Fibroblast of skin of right quadriceps (primary cell): ENCODE results near the gene SQSTM1.
"Not testable (repeated sequence)": the region's sequence is repeated elsewhere in the genome, so short reads cannot be mapped to it uniquely, and the experiment has no call there.

ENCODE experiments used
- DNase-seq: peaks from one replicate; pipeline ENCODE4 v3.0.0-alpha.2; 2013

Gene SQSTM1

DNA sequence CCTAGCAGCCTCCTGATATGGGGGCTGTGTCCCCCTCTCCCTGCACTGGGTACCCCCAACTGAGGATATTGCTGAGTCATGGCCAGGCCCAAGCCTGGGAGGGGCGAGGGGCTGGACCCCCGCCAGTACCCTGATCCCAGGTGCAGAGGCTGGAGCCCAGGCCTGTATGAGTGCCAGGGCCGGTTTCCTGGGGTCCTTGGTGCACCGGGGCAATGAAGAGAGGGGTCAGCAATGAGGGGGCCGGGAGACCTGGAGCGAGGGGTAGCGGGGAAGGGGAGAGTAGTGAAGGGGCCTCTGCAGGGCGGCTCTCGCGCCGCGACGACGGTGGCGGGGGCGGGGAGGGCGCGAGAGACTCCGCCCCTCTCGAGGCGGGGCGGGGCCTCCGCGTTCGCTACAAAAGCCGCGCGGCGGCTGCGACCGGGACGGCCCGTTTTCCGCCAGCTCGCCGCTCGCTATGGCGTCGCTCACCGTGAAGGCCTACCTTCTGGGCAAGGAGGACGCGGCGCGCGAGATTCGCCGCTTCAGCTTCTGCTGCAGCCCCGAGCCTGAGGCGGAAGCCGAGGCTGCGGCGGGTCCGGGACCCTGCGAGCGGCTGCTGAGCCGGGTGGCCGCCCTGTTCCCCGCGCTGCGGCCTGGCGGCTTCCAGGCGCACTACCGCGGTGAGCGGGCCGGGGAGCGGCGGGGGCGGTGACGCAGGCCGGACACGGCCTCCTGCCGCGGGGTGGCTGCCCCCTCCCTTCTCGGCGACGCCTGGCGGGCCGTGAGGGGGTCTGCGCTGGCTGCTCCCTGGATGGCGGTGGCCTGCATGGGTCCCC is at the start of gene SQSTM1:
TSS of gene SQSTM1 (plus strand) at position 423 of the 815 bp plus-strand sequence. CDS start at position 455, 32 bp downstream.
- DNase-seq = peak; percentile 78

DNA sequence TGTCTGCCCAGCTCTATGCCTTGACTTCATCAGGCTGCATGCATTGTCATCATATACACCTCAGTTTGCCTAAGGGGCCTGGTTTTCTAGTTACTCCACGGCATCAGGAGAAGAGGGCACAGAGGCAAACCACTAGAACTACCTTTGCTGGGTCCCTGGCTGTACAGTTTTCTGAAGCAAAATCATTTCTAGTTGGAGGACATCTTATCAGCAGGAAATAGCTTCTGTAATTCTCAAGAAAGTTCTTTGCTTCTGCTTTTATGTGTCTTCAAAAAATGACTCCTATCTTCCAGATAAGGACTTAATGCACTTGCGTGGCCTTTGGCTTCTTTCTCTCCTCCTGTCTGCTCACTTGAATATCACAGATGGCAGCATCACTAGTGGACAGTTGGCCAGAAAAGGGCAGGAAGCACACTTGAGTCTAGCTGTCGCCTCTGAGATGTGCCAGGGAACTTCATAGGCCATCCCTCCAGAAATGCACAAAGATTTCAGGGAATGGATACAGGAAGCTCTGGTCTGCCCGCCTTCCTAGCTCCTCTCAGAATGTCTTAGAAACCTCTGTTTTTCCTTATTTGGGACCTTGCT is 49.3 kb upstream of the SQSTM1 start:
- no peak for DNase-seq

DNA sequence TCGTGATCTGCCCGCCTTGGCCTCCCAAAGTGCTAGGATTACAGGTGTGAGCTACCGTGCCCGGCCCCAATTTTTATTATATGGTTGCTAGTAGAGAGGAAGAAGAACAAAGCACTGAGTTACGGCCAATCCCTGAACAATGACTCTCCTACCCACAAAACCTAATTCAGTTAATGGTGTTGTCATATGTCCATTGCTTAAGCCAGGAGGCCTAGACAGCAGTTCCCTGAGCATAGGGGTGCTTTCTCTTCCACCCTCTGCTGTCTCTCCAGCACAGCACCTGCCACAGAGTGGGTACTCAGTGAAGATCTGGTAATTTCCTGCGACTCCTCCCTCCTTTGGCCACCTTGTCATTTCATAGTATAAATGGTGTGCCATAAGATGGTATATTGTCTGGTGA is 48.4 kb upstream of the SQSTM1 start:
- no peak for DNase-seq

DNA sequence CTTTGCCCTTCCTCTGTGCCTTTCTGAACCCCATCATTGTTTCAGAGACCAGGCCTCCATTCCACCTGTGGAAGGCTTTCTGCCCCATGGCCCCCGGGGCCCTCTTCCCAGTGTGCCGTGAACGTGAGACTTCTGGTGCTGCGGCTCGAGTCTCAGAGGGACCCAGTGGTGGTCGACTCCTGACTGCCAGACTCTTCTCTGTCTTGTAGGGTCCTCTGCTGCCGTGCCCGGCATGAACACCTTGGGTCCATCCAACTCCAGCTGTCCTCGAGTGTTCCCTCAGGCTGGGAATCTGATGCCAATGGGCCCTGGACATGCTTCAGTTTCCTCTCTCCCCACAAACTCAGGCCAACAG is 47.0 kb upstream of the SQSTM1 start:
- DNase-seq = no peak

DNA sequence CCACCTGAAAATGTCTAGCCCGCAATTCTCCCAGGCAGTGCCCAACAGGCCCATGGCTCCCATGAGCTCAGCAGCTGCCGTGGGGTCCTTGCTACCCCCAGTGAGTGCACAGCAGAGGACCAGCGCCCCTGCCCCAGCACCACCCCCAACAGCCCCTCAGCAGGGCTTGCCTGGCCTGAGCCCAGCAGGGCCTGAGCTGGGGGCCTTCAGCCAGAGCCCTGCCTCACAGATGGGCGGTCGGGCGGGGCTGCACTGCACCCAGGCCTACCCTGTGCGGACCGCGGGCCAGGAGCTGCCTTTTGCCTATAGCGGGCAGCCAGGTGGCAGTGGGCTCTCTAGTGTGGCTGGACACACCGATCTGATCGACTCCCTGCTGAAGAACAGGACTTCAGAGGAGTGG is 46.3 kb upstream of the SQSTM1 start:
- DNase-seq = no peak

DNA sequence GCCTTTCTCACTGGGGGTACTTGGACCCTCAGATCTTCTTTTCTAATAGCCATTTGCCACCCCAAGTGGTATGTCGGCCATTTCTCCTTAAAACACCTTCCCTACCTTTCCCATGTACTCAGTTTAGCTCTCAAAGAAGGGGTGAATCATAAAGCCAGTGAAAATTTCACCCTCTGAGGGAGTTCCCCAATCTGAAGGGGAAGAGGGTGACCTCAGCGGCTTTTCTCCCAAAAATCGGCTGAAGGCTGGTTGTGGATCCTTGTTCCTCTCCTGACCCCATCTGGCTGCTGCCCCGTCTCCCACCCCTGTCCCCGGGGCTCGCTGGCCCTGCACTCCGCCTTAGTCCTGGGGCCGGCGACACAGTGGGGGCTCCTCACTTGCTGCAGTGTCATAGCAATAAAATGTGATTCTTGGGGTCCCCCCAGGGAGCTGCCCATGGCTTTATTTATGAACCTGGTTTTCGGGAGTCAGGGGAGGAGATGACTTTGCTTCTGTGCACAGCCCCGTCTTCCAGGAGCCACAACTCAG is 44.2 kb upstream of the SQSTM1 start:
- no peak for DNase-seq

DNA sequence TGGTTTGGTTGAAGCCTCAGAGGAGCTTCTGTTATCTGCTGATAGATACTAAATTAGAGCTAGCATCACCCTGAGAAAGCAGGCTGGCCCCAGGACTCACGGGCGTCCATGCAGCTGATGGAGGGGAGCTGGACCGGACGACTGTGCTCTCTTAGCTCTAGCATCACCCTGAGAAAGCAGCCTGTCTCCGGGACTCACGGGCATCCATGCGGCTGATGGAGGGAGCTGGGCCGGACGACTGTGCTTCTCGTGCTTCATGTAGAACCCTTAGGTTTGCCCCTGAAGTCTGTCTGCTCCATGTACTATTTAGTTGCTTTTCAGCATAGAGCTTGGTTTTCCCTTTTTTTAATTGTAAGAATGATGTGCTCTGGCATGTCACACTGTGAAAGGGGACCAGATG is 43.2 kb upstream of the SQSTM1 start:
- DNase-seq = no peak

DNA sequence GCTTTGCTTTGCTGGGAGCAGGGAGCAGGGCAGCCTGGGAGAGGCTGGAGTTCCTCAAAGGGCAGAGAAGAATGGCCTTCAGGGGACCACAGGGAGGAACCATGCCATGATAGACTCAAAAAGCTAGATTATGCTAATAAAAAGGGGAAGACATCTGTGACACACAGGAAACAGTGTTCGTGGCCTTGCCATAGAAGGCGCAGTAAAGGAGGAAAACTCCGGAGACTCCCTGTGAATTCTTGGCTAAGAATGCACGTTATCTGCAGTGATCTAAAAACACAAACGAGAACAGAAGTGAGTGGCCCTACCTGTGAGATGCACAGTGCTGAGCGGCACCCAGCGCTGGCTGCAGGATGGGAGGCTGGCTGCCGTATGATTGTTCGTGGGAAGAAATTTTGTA is 42.8 kb upstream of the SQSTM1 start:
- DNase-seq = no peak

DNA sequence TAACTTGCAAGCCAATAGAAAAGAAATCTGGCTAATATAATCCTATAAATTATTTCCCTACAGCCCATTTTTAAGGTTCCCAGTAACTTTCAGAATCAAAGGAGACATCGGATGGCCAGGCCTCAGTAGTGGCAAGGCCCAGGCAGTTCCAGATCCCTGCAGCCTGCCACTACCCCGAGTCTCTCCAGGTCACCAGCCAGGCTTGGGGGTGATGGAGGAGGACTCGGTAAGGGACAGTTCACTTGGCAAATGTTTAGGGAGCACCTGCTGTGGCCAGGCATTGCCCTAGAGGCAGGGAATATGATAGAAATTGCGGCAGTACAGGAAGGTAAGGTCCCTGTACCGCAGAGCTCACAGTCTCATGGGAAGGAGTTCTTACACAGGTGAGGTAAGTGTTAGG is 42.1 kb upstream of the SQSTM1 start:
- no peak for DNase-seq

DNA sequence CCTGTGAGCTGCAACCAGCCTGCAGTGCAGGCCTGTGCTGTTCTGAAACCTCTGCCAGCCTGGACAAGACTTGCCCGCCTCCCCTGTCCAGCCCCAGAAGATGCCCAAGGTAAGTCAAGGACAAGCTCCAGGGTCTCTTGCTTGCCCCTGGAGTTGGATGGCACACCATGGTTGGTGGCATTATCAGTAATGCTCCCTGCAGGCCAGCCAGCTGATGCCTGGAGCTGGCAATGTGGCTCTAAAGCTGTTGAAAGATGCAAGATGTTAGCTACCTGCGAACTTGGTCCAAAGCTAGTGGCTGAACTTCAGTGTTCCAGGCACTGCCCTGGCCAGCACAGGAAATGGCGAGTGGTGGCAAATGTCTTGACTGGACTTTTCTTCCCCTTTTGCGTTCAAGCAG is 40.9 kb upstream of the SQSTM1 start:
- DNase-seq = no peak

DNA sequence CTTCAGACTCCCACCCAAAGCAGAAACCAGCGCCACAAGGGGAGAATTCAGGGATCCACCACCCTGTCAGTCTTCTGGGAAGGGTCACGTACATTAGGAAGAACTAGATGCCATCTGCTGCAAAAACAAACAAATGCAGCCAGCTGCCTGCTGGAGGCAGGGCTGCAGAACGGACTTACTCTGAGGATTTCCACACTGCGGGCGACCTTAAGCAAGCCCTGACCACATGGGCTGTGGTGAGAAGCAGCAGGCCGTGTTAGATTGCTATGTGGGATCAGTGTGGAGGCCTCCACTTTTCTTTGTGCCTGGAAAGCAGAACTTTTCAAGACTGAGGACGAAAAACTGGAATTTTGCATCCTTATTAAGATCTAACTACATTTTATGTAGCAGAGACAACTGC is 40.3 kb upstream of the SQSTM1 start:
- DNase-seq = no peak

DNA sequence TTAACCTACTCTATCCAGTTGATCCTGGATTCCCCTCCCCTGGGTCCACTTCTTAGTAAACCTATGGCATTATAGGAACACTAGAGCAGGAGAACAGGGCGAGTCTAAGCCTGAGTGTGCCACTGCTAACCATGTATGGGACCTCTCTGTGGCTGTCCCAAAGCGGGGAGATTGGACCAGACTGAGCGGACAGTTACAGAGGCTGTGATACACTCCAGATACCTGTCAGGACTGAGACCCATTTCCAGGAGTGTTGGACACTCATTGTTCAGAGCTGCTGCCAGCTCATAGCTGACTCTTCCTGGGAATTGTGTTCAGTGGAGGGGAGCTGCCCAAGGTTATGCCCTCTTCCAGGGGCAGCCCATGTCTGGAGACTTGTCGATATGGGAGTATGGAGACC is 38.9 kb upstream of the SQSTM1 start:
- DNase-seq = no peak

DNA sequence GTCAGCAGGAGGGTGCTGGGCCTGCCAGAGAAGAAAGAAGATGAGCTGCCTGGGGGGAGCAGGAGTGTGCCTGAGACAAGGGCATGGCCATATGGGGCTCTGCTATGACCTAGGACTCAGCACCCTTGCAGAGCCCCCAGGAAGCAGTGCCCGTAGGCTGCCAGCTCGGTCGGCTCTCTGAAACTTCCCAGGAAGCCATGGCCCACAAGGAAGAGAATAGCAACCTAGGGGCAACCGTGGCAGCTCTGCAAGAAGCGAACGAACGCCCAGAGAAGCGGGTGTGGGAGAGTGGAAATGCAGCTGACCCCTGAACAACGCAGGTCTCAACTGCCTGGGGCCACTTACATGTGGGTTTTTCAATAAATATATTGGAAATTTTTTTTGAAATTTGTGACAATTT is 37.6 kb upstream of the SQSTM1 start:
- DNase-seq = no peak

DNA sequence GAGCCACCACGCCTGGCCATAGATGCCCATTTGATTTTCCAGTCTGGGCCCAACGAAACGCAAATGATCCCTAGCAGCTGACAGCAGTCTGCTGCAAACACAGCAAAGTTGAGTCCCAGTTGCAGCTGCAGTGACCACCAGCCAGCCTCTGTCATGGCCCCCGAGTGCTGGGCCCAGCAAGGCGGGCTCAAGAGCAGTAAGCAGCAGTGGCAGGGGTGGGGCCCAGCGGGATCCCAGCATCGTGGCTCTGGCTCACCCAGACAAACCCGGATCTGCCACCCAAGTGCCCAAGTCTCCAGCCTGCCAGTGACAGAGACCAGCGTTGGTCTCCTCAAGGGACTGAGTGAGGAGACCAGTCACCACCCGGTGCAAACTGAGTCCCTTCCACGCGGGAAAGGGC is 33.8 kb upstream of the SQSTM1 start:
- no peak for DNase-seq

DNA sequence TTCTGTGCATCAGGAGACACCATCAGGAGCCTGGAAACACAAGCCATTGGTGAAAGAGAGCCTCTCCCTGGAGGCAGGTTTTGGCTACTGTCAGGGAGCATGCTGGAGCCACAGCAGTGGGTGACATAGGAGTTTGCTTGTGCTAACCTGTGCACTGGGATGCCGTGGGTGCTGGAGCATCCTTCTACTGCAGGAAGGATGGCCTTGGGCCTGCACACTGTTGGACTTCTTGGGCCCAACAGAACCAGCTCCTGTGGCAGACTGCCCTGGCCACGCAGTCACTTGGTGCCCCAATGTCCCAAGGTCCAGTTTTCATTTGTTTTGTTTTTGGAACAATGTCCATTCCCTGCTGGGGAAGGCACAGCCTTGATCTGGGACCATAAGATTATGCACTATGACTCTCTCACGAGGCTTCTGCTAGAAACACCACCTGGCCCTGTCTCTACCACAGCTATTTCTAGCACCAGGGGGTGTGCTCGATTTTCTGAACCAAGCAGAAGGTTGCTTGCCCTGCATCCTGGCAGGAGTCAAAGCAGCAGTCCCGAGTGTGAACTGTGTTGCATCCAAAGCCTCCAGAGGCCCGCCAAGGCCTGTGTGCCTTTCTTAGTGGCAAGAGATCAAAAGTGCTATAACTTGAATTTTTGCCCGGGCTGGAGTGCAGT is 32.4 kb upstream of the SQSTM1 start:
- no peak for DNase-seq

DNA sequence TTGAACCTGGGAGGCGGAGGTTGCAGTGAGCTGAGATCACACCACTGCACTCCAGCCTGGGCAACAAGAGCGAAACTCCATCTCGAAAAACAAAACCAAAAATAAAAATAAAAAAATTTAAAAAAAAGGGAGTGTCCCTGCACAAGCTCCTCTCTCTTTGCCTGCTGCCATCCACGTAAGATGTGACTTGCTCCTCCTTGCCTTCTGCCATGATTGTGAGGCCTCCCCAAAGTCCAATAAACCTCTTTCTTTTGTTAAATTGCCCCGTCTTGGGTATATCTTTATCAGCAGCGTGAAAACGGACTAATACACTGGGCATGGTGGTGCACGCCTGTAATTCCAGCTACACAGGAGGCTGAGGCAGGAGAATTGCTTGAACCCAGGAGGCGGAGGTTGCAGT is 31.4 kb upstream of the SQSTM1 start:
- DNase-seq = not testable (repeated sequence)

DNA sequence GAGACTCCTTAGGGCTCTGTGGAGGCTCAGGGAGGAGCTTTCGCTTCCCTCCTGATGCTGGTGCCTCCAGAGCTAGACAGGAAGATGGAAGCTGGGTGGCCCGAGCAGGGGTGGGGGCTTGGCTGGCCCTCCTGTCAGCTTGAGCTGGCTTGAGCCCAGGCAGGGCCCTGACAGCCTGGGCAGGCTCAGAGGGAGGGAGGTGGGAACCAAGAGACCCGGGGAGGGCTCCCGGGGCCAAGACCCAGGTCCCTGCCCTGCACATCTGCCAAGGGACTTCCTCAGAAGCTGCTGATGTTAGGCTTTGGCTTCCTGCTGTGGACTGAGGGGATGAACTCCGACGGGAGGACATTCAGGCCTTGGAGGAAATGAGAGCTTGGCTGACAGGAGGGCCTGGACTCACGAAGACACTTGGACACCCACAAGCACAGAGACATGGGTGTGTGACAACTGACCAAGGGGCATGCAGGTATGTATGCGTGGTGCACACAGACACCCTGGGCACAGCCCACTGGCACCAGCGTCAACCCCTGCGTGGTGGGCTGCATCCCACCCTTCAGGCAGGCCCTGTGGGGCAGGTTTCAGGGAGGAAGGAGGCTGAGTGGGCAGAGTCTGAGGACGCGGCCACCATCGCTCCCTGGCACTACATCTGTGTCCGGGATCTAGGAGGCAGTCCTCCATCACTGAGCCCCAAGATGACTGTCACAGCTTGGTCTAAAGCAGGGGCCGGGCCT is 28.7 kb upstream of the SQSTM1 start:
- no peak for DNase-seq

DNA sequence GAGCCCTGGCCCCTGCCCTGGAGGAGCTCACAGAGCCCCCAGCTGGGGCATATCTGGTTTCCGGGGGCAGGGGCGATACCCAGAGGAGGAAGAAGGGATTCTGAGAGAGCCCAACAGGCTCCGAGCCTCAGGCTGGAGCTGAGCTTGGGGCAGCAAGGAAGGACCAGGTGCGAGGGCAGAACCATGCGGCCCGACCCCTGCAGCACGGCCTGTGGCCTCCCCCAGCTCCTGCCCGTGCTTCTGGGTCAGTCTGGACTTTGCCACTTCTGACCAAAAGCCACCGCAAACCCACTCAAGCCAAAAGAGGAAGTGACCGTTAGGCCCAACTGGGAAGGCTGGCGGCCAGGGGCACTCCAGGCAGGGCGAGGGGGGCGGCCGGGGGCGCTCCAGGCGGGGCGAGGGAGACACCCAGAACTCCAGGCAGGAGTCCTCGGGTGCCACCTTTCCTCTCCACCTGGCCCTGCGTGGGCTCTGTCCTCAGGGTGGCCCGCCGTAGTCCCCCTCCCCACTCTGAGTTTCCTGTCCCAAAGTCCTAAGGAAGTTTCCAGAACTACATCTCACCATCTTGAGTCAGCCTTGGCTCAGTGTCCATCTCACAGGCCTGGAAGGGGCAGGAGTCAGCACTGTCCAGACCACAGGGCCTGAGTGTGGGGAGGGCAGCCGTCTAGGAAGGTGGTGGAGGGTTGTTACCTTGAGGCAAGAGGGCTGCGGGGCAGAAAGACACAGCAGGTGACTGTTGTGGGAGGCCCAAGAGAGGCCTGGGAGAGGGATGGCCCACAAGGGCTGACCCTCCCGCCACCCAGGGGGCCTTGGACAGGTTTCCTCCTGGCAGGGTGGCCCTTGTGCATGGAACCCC is 27.9 kb upstream of the SQSTM1 start:
- DNase-seq = no peak

DNA sequence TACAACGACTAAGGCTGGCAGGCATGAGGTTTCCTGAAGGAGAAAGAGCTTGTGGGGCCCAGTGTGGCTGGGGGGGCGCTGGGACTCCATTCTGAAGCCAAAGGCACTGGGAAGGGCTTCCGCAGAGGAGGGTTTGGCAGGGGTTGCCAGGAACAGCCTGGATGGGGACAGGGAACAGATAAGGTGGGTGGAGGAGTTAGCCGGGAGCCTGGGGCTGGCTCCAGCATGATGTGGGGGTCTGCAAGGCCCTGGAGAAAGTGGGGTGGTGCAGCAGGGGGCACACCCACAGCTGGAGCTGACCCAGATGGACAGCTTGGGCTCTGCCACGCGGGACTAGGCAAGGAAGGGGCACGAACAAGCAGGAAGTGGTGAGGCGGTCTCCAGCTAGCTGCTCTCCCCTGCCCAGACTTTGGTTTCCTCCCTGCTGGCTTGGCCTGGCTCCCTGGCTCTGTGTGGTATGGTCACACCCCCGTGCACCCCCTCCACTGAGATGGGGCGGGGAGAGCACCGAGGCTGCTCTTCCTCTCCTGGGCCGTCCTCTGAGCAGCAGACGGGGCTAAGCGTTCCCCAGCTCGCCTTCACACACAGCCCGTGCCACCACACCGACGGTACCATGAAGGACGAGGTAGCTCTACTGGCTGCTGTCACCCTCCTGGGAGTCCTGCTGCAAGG is 27.1 kb upstream of the SQSTM1 start, which contains the start of gene LTC4S:
TSS of gene LTC4S (plus strand) at position 519 of the 672 bp plus-strand sequence. CDS start at position 614, 95 bp downstream.
- DNase-seq = peak; percentile 51

DNA sequence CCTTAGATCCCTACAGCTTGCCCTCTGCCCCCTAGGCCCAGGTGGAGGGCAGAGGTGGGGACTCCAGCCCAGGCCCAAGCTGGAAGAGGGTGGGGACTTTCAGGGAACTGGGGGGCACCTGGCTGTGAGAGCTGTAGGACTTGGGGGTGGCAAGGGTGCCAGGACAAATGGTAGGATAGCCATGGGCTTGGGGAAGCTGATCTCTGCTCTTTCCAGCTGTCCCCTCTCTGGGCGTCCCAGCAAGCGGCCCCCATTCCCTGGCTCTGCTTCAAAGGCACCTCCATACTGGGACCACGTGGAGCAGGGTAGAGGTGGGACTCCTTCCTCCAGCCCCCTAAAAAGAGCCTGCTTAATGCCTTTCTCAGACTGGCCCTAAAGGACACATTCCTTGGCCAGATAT is 26.5 kb upstream of the SQSTM1 start:
- DNase-seq = no peak

DNA sequence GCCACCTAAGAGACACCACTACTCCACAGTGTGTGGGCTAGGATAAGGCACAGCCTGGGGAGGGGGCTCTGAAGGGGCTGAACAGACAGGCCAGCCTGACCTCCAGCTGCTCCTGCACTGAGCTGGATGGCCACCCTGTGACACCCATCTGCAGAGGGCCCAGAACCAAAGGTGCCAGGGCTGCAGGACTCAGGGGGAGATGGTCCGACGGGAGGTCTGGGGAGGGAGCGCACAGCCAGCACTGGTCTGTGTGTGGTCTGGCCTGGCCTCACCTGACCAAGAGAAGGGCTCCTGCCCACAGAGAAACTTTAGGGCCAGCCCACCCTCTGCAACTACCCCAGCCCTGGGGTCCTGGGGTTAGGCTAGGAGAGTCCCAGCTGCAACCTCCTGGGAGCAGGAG is 26.1 kb upstream of the SQSTM1 start:
- DNase-seq = no peak
